GM11168 (cell line): ENCODE measurements around the gene PDS5B.
"Not testable (repeated sequence)": the region's sequence is repeated elsewhere in the genome, so short reads cannot be mapped to it uniquely, and the experiment has no call there.

ENCODE experiments used
- in situ Hi-C: fragments of 300-500 bp; cut with MboI; formaldehyde crosslinking; loops from one replicate; pipeline ENCODE4 v1.12.0; 2022; ENCODE audit warnings: low sequenced_read_pairs; ENCODE audit not compliant: unreplicated experiment

Gene PDS5B, protein sequence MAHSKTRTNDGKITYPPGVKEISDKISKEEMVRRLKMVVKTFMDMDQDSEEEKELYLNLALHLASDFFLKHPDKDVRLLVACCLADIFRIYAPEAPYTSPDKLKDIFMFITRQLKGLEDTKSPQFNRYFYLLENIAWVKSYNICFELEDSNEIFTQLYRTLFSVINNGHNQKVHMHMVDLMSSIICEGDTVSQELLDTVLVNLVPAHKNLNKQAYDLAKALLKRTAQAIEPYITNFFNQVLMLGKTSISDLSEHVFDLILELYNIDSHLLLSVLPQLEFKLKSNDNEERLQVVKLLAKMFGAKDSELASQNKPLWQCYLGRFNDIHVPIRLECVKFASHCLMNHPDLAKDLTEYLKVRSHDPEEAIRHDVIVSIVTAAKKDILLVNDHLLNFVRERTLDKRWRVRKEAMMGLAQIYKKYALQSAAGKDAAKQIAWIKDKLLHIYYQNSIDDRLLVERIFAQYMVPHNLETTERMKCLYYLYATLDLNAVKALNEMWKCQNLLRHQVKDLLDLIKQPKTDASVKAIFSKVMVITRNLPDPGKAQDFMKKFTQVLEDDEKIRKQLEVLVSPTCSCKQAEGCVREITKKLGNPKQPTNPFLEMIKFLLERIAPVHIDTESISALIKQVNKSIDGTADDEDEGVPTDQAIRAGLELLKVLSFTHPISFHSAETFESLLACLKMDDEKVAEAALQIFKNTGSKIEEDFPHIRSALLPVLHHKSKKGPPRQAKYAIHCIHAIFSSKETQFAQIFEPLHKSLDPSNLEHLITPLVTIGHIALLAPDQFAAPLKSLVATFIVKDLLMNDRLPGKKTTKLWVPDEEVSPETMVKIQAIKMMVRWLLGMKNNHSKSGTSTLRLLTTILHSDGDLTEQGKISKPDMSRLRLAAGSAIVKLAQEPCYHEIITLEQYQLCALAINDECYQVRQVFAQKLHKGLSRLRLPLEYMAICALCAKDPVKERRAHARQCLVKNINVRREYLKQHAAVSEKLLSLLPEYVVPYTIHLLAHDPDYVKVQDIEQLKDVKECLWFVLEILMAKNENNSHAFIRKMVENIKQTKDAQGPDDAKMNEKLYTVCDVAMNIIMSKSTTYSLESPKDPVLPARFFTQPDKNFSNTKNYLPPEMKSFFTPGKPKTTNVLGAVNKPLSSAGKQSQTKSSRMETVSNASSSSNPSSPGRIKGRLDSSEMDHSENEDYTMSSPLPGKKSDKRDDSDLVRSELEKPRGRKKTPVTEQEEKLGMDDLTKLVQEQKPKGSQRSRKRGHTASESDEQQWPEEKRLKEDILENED (N-terminal part only)

DNA sequence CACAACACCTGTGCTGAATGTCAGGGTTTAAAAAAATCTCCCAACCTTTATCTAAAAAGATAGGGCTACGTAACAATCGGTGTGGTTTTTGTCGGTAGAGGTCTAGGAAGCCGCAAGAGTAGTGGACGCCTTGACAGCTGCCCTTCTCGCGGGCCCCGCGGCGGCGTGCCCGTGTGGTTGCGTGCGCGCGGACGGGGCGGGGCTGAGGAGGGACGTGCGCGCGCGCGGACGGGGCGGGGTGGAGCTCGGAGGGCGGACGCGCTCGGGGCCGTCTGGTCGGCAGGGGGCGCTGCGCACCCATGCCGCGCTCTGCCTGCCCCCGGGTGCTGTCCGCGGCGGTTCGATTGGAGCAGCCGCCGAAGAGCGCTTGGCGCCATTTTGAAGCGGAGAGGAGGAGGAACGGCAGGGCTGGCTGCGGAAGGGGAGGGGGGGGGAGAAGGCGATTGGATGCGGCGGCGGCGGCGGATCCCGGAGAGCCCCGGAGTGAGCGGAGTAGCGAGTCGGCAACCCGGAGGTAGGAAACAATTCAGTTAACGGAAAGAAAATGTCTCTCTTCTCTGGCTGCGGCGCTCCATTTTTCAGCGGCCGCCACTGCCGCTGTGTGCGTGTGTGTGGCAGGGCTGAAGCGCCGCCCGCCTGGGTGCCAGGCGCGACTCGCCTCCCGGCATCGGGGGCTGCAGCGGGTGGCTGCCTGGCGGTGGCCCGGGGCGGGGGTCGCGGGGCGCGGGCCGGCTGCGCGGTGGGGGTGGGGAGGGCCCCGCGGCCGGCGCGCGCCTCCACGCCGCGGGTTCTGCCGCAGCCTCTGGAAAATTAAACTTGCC is at the start of gene PDS5B:
PDS5B (plus strand) TSS at position 373 of the 821 bp plus-strand sequence. CDS start 62,321 bp downstream, outside the sequence.
- in situ Hi-C loops: loop anchor here (10.0 to 25.0 kb wide), 3 partner anchors 201 to 951 kb away; no protein-coding TSS in a partner anchor

DNA sequence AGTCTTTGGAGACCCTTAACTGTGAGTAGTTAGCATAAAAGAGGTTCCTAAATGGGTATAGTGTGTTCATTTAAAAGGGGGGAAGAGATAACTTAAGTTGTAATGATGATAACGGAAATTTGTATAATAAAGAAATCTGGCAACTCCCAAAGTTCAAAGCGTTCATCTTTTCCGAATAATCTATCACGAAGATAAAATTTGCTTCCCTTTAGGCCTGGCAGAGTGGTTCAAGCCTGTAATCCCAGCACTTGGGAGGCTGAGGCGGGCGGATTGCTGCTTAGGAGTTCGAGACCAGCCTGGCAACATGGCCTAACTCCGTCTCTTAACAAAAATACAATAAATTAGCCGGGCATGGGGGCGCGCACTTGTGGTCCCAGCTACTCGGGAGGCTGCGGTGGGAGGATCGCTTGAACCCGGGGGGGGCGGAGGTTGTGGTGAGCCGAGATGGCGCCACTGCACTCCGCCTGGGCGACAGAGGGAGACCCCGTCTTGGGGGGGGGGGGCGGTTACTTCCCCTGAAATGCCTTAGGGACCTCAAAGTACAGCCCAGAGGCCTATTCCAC is 48.6 kb upstream of the PDS5B start:
- in situ Hi-C loops: no loop called here

DNA sequence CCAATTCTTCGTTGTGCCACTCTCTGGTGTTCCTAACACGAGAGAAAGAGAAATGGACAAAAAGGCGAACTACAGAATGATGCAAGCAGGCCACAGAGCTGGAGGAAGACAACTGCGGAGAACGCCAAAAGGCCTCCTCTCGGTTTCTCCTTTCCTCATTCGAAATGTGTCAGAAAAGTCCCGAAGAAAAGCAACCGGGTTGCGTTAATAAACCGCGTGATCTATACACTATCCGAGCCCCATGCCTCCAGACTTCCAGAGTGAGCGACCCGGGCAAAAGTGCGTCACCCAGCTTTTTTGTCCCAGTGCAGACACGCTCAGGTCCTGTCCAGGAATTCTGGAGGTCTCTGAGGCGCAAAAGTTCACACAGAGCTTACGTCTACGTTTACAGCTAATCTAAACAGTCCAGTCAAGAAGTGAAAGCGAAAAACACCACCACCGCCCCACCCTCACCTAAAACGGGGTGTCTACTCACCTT is 48.1 kb upstream of the PDS5B start:
- in situ Hi-C loops: no loop called here

DNA sequence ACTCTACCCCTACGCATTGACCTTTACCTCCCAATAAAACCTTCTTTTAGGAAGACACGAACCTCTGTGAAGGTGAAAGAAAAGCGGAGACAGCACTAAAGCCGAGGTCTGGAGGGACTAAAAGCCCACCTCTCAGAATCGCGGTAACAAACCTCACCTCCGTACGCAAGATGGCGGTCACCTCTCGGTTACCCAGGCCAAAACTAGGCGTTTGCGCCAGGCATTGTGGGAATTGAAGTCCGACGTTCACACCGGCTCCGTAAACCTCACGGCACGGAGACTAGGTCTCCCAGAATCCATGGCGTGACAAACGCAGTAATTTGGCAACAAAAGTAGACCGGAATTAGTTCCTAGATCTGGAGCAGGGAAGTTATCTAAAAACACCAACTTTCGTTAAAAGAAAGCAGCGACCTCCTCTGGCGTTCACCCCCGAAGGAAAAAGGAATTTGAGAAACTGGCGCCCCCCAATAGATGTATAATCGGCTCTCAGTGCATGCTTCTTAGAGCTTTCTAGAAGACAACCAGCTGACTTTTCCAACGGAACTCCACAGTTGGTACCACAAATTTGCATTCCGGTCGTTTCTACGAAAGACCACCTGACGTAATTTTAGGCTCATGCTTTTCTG is 47.5 kb upstream of the PDS5B start, which contains the start of gene N4BP2L2:
N4BP2L2 (minus strand) TSS at position 175 of the 626 bp plus-strand sequence. CDS start 1,768 bp downstream, outside the sequence.
- in situ Hi-C loops: no loop called here

DNA sequence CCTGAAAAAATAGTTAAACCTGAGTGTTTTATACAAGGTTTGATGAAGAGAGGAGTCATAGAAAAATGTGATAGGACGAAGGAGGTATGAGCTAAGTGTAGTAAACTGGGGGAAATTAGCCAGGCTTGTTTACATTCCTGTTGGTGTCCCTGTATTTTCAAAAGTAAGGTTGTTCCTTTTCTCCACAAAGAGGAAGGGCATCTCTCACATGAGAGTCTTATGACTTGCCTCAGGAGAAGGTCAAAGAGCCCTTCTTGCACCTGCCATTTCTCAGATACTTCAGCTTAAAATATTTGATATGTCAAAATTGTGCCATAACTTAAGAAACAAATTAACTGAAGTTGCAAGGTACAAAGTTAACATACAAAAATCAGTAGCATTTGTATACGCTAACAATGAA is 44.0 kb upstream of the PDS5B start:
- in situ Hi-C loops: no loop called here

DNA sequence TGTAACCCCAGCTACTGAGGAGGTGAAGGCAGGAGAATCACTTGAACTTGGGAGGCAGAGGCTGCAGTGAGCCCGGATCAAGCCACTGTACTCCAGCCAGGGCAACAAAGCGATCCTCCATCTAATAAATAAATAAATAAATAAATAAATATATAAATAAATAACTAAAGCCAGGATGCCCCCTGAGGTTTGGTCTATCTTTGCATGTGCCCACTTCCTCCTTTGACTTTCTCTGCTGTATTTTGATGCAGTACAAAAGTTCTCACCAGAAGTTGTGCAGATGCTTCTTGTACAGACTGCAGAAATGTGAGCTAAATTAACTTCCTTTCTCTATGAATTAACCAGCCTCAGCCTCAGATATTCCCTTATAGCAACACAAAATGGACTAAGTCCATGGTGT is 41.2 kb upstream of the PDS5B start:
- in situ Hi-C loops: no loop called here

DNA sequence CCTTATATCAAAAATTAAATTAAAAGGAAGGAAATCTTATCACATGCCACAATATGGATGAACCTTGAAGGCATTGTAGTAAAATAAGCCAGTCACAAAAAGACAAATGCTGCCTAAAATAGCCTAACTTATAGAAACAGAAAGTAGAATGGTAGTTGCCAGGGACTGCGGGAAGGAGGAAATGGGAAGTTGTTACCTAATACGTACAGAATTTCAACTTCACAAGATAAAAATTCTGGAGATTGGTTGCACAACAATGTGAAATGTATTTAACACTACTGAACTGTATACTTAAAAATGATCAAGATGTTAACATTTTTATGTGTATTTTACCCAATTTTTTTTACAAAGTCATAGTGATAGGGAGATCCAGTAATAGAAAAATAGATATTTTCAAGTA is 37.4 kb upstream of the PDS5B start:
- in situ Hi-C loops: no loop called here

DNA sequence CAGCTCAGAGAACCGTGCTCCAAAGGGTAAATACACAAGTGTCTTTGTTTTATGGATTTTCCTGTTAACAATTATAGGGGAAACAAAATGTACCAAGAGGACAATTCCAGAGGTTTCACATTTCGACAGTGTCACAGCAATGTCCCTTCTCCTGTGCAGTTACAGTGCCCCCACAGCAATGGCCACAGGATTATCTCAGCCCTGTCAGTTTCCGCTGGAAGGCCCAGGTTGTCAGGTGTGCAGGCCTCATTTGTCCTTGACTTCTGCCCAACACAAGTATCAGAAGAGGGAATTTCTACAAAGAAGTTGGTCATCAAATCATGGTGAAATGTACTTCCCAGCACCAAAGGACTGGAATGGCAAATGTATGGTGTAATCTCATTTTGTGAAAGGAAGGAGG is 36.5 kb upstream of the PDS5B start:
- in situ Hi-C loops: no loop called here

DNA sequence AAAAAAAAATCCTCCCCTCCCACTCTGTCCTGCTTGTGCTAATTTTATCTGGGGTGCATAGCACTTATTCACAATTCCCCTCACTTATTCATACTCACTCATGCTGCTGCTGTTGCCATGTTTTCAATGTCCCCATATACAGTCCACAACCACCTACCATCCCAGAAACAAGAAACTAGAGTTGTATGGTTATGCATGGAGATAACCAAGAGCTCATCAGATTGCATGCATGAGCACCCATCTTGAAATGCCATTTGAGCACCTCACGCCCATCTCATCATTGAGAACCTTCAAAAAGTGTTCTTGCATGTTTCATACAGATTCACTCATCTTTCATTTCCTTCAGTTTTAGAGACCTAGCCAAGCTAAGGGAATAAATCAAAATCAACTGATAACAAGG is 32.5 kb upstream of the PDS5B start:
- in situ Hi-C loops: no loop called here

DNA sequence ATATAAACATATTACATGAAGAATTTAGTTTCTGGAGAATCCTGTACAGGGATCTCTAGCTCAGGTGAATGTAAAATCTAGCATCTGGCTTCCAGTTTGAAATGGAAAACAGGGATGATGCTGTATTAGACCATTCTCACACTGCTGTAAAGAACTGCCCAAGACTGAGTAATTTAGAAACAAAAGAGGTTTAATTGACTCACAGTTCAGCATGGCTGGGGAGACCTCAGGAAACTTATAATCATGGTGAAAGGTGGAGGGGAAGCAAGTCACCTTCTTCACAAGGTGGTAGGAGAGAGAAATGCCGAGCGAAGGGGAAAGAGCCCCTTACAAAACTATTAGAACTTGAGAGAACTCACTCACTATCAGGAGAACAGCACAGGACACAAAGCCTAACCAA is 30.6 kb upstream of the PDS5B start:
- in situ Hi-C loops: no loop called here

DNA sequence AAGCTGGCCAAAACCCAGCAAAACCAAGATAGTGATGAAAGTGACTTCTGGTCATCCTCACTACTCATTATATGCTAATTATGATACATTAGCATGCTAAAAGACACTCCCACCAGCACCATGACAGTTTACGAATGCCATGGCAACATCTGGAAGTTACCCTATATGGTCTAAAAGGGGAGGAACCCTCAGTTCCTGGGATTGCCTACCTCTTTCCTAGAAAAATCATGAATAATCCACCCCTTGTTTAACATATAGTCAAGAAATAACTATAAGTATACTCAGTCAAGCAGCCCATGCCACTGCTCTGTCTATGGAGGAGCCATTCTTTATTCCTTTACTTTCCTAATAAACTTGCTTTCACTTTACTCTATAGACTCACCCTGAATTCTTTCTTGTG is 25.4 kb upstream of the PDS5B start:
- in situ Hi-C loops: not testable (repeated sequence)

DNA sequence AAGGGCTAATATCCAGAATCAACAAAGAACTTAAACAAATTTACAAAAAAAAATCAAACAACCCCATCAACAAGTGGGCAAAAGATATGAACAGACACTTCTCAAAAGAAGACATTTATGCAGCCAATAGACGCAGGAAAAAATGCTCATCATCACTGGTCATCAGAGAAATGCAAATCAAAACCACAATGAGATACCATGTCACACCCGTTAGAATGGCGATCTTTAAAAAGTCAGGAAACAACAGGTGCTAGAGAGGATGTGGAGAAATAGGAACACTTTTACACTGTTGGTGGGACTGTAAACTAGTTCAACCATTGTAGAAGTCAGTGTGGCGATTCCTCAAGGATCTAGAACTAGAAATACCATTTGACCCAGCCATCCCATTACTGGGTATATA is 10.6 kb upstream of the PDS5B start:
- in situ Hi-C loops: loop anchor here (25.0 kb wide), 1 partner anchor 962 kb away; no protein-coding TSS in a partner anchor

DNA sequence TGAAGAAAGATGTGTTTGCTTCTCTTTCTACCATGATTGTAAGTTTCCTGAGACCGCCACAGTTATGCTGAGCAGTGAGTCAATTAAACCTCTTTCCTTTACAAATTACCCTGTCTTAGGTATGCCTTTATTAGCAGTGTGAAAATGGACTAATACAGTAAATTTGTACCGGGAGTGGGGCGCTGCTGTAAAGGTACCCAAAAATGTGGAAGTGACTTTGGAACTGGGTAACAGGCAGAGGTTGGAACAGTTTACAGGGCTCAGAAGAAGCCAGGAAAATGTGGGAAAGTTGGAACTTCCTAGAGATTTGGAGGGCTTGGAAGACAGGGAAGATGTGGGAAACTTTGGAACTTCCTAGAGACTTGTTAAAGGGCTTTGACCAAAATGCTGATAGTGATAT is 9.2 kb upstream of the PDS5B start:
- in situ Hi-C loops: loop anchor here (25.0 kb wide), 1 partner anchor 960 kb away; no protein-coding TSS in a partner anchor

DNA sequence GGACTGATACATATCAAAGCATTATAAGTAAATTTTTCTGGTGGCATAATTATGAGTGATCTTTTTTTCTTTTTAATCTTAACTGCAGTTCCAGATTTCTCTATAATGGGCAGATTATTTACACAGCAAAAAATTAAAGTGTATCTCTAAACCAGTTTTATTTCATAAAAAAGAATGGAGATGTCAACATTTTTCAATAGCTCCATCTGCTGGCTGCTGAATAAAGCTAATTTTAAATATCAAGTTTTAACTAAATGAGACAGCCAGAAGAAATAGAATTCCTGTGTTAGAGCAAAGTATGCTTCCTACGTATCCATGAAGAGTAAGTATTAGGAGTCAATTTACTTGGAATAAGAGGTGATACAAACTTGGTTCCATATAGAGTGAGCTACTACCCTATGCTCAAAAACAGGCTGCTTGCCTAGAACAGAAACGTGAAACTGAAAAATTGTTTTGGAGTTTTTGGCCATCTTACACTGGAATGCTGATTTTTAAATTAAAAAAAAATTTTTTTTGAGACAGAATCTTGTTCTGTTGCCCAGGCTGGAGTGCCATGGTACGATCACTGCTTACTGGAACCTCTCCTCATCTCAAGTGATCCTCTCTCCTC is 5.0 kb upstream of the PDS5B start:
- in situ Hi-C loops: loop anchor here (10.0 to 25.0 kb wide), 3 partner anchors 196 to 956 kb away; no protein-coding TSS in a partner anchor

DNA sequence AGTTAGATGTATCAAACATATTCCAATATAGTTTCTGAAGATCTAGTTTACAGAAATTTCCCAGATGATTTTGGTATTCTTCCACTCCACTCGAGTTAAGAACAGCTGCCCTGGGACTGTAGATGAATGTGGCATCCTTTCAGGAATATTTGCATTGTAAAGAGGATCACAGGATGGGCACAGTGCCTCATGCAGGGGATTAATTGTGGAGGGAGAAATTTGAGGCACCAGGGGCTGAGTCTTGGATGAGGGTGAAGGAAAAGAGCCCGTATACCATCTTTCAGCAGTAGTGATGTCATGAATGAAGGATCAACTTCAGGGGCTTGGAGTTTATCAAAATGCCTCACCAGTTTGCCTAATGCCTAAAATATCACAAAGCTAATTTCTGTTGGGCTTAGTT is 4.0 kb upstream of the PDS5B start:
- in situ Hi-C loops: loop anchor here (10.0 to 25.0 kb wide), 3 partner anchors 197 to 955 kb away; no protein-coding TSS in a partner anchor

DNA sequence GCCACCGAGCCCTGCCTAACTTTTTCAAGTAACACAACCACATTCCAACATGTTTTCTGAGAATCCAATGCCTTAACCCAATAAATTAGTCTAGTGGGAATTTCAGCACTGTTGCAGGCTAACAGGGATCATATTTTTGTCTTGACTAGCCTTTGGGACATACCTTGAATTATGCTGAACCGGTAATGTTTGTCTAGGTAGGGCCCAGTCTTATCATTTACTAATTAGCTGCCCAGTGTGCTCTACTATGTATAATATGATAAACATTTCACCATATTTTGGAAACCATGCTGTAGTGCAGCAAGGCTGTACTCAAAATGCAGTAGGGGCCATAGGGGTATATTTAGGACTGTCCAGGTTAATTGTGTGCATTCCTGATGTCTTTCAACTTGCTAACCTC is 3.3 kb upstream of the PDS5B start:
- in situ Hi-C loops: loop anchor here (10.0 to 25.0 kb wide), 3 partner anchors 198 to 954 kb away; no protein-coding TSS in a partner anchor

DNA sequence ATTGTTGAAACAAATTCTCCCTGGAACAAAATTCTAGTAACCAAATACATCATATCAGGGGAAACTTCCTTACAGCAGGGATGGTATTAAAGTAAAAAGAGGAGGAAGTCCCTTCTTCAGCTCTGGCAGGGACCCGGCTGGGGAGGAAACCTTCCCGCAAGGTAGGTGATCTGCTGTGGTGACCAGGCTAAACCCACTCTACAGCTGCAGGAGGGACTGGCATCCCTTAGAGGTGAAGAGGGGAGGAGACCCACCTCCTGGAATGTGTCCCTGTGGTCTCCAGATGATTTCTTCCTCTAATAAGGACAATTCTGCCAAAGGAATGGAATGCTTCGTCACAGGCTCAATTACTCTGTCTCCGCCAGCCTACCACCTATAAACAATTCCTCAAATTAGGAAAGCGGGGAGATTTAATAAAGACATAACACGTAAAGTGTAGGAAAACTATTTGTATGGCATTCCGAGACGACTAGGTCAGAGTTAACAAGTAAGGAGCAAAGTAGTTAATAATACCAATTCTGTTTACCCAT is 637 bp upstream of the PDS5B start:
- in situ Hi-C loops: loop anchor here (10.0 to 25.0 kb wide), 3 partner anchors 201 to 952 kb away; no protein-coding TSS in a partner anchor
